ENCODE measurements around the gene GTSE1.
A peak's percentile ranks its signal among the peaks of the same experiment; 100 is the strongest.

GTSE1 gene

DNA sequence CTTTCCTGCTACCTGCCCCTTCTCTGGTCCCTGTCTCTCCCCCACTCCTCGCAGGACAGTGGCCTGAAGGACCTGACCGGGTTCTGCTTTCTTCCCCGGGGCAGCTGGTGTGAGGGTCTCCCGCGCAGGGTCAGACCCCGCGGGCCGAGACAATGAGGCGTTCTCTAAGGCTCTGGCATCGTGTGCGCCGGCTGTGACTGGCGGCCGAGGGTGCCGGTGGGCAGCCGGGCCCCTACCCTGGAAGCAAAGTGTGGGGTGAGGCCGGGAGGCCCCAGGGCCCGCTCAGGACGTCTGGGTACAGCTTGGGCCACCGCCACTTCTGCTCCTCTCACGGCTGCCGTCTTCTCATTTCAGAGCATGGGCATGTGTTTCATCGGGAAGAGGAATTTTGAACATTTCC lies 55.1 kb downstream of the GTSE1 start:
- TF ChIP-seq ZFP30 (CRISPR knock-in tag; IDR thresholded peaks at IDR 0.05) (no peak), TCF4 (CRISPR knock-in tag; IDR thresholded peaks at IDR 0.05; ENCODE audit: borderline replicate concordance) (no peak)
- TF ChIP-seq, protein P1, sequence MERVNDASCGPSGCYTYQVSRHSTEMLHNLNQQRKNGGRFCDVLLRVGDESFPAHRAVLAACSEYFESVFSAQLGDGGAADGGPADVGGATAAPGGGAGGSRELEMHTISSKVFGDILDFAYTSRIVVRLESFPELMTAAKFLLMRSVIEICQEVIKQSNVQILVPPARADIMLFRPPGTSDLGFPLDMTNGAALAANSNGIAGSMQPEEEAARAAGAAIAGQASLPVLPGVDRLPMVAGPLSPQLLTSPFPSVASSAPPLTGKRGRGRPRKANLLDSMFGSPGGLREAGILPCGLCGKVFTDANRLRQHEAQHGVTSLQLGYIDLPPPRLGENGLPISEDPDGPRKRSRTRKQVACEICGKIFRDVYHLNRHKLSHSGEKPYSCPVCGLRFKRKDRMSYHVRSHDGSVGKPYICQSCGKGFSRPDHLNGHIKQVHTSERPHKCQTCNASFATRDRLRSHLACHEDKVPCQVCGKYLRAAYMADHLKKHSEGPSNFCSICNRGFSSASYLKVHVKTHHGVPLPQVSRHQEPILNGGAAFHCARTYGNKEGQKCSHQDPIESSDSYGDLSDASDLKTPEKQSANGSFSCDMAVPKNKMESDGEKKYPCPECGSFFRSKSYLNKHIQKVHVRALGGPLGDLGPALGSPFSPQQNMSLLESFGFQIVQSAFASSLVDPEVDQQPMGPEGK (CRISPR knock-in tag; IDR thresholded peaks at IDR 0.05; ENCODE audit: borderline replicate concordance) = no peak
- no peak for ATAC-seq

DNA sequence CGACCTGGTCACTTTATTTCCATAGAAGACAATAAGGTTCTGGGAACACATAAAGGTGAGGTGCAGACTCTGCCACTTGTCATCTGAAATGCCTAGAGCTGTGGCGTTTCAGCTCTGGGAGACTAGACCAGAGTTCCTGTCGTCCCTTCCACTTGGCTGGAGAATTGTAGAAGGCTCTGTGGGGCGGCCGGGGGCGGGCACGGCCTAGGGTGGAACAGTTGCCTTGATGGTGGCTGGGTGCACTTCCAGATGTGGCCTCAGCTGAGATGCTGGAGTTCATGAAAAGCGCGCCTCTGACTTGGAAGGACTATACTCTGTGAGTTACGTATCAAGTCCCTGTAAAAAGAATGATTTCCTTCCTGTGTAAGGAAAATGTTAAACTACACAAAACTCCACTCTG lies 55.6 kb downstream of the GTSE1 start:
- TF ChIP-seq SNAI2 (CRISPR knock-in tag; IDR thresholded peaks at IDR 0.05) = no peak
- TF ChIP-seq ZNF565 (CRISPR knock-in tag; conservative IDR thresholded peaks at IDR 0.05; ENCODE audit: low read depth) = no peak
- no peak for TF ChIP-seq ZC3H10 (CRISPR knock-in tag; IDR thresholded peaks at IDR 0.05)
- ATAC-seq = no peak

- TF ChIP-seq, protein P2, sequence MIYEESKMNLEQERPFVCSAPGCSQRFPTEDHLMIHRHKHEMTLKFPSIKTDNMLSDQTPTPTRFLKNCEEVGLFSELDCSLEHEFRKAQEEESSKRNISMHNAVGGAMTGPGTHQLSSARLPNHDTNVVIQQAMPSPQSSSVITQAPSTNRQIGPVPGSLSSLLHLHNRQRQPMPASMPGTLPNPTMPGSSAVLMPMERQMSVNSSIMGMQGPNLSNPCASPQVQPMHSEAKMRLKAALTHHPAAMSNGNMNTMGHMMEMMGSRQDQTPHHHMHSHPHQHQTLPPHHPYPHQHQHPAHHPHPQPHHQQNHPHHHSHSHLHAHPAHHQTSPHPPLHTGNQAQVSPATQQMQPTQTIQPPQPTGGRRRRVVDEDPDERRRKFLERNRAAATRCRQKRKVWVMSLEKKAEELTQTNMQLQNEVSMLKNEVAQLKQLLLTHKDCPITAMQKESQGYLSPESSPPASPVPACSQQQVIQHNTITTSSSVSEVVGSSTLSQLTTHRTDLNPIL (CRISPR knock-in tag; IDR thresholded peaks at IDR 0.05; ENCODE audit: low read depth) = no peak
- no peak for TF ChIP-seq CSDC2 (CRISPR knock-in tag; IDR thresholded peaks at IDR 0.05)
- TF ChIP-seq ISL1 (CRISPR knock-in tag; IDR thresholded peaks at IDR 0.05) = no peak
- TF ChIP-seq, protein P3, sequence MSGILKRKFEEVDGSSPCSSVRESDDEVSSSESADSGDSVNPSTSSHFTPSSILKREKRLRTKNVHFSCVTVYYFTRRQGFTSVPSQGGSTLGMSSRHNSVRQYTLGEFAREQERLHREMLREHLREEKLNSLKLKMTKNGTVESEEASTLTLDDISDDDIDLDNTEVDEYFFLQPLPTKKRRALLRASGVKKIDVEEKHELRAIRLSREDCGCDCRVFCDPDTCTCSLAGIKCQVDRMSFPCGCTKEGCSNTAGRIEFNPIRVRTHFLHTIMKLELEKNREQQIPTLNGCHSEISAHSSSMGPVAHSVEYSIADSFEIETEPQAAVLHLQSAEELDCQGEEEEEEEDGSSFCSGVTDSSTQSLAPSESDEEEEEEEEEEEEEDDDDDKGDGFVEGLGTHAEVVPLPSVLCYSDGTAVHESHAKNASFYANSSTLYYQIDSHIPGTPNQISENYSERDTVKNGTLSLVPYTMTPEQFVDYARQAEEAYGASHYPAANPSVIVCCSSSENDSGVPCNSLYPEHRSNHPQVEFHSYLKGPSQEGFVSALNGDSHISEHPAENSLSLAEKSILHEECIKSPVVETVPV (CRISPR knock-in tag; IDR thresholded peaks at IDR 0.05) = no peak
- TF ChIP-seq ZNF565 (CRISPR knock-in tag; conservative IDR thresholded peaks at IDR 0.05; ENCODE audit: low read depth) = no peak
- ATAC-seq = peak; percentile 9; the same call in 2 of the 3 replicates
Observed at GRCh38 chr22:46352691-46353386, 56.2 kb downstream of the GTSE1 start.

GRCh38 chr22:46353483-46354105 lies 56.9 kb downstream of the GTSE1 start:
- TF ChIP-seq ZNF8 (CRISPR knock-in tag; IDR thresholded peaks at IDR 0.05) = no peak
- no peak for TF ChIP-seq ESRRG (CRISPR knock-in tag; IDR thresholded peaks at IDR 0.05)
- TF ChIP-seq, protein P2 (CRISPR knock-in tag; IDR thresholded peaks at IDR 0.05; ENCODE audit: low read depth) = no peak
- no peak for TF ChIP-seq PPARA (CRISPR knock-in tag; IDR thresholded peaks at IDR 0.05; ENCODE audit: borderline replicate concordance)
- no peak for TF ChIP-seq BACH2 (CRISPR knock-in tag; IDR thresholded peaks at IDR 0.05; ENCODE audit: borderline replicate concordance)
- TF ChIP-seq ISL1 (CRISPR knock-in tag; IDR thresholded peaks at IDR 0.05) = no peak
- TF ChIP-seq GLIS3 (CRISPR knock-in tag; IDR thresholded peaks at IDR 0.05) = no peak
- no peak for TF ChIP-seq ZFP30 (CRISPR knock-in tag; IDR thresholded peaks at IDR 0.05)
- no peak for TF ChIP-seq ZNF70 (CRISPR knock-in tag; IDR thresholded peaks at IDR 0.05)
- no peak for TF ChIP-seq POU6F1 (CRISPR knock-in tag; IDR thresholded peaks at IDR 0.05; ENCODE audit: borderline replicate concordance, low read depth)
- TF ChIP-seq TOX (CRISPR knock-in tag; IDR thresholded peaks at IDR 0.05; ENCODE audit: borderline replicate concordance) = no peak
- TF ChIP-seq SNAI2 (CRISPR knock-in tag; IDR thresholded peaks at IDR 0.05) = no peak
- TF ChIP-seq, protein P1 (CRISPR knock-in tag; IDR thresholded peaks at IDR 0.05; ENCODE audit: borderline replicate concordance) = no peak
- TF ChIP-seq ZNF565 (CRISPR knock-in tag; conservative IDR thresholded peaks at IDR 0.05; ENCODE audit: low read depth) = no peak
- no peak for TF ChIP-seq ZFP3 (CRISPR knock-in tag; IDR thresholded peaks at IDR 0.05)
- TF ChIP-seq RARB (CRISPR knock-in tag; IDR thresholded peaks at IDR 0.05) = no peak
- no peak for TF ChIP-seq TCF4 (CRISPR knock-in tag; IDR thresholded peaks at IDR 0.05; ENCODE audit: borderline replicate concordance)
- no peak for TF ChIP-seq CSDC2 (CRISPR knock-in tag; IDR thresholded peaks at IDR 0.05)
- ATAC-seq = no peak

Data from SK-N-SH treated with all-trans-retinoic acid at 6 μM for 48 hours (cell line).